ENCODE measurements around the gene P4HTM.

The P4HTM gene

GRCh38 chr3:48966367-48966766 lies 23.7 kb upstream of the P4HTM start:
- POLR2A ChIA-PET (ENCODE audit: low non-redundant PET): no interaction called here
- CTCF ChIA-PET: no interaction called here
- DNase-seq (ENCODE audit: low spot score): no peak
- H3K27ac ChIP-seq: no peak overlapping the region
- TF ChIP-seq CTCF (conservative IDR thresholded peaks at IDR 0.05; ENCODE audit: low read depth): no peak

- ChIA-PET CTCF (interaction anchor here (0.6 kb wide), 1 partner anchor 15 kb away, joined by 4 read pairs; no protein-coding TSS in a partner anchor), POLR2A (ENCODE audit: low non-redundant PET) (no interaction called here)
- H3K27ac ChIP-seq: peak overlapping the region; percentile 31; the same call in 1 of the 2 replicates
- no peak for TF ChIP-seq CTCF (conservative IDR thresholded peaks at IDR 0.05; ENCODE audit: low read depth)
- DNase-seq (ENCODE audit: low spot score): no peak
Measured at GRCh38 chr3:48966876-48967361, 23.1 kb upstream of the P4HTM start.

- ChIA-PET CTCF (no interaction called here), POLR2A (ENCODE audit: low non-redundant PET) (no interaction called here)
- H3K27ac ChIP-seq: no peak overlapping the region
- no peak for TF ChIP-seq CTCF (conservative IDR thresholded peaks at IDR 0.05; ENCODE audit: low read depth)
- DNase-seq (ENCODE audit: low spot score): no peak
Measured at GRCh38 chr3:48970586-48970985, 19.5 kb upstream of the P4HTM start.

GRCh38 chr3:48974076-48974864 lies 15.8 kb upstream of the P4HTM start:
- no peak for TF ChIP-seq CTCF (conservative IDR thresholded peaks at IDR 0.05; ENCODE audit: low read depth)
- H3K27ac ChIP-seq: peak overlapping the region; percentile 29
- DNase-seq (ENCODE audit: low spot score): no peak
- ChIA-PET CTCF (no interaction called here), POLR2A (ENCODE audit: low non-redundant PET) (no interaction called here)

GRCh38 chr3:48979451-48979850 lies 10.6 kb upstream of the P4HTM start:
- no peak for DNase-seq (ENCODE audit: low spot score)
- H3K27ac ChIP-seq: no peak overlapping the region
- ChIA-PET POLR2A (ENCODE audit: low non-redundant PET) (no interaction called here), CTCF (interaction anchor here (0.6 kb wide), 2 partner anchors 46 to 933 kb away, joined by 3 to 5 read pairs; no protein-coding TSS in a partner anchor)
- no peak for TF ChIP-seq CTCF (conservative IDR thresholded peaks at IDR 0.05; ENCODE audit: low read depth)

- TF ChIP-seq CTCF (conservative IDR thresholded peaks at IDR 0.05; ENCODE audit: low read depth): no peak
- ChIA-PET CTCF (no interaction called here), POLR2A (ENCODE audit: low non-redundant PET) (no interaction called here)
- no peak overlapping the region for H3K27ac ChIP-seq
- no peak for DNase-seq (ENCODE audit: low spot score)
Measured at GRCh38 chr3:48980295-48980694, 9.7 kb upstream of the P4HTM start.
